HG03469 (cell line): ENCODE results near the gene LIN28B.

ENCODE experiments used
- ATAC-seq: cut with Tn5 transposase; IDR thresholded peaks from one replicate; pipeline ENCODE4 v1.9.1; 2021; ENCODE audit warnings: mild to moderate bottlenecking, moderate library complexity, moderate number of reproducible peaks; ENCODE audit not compliant: unreplicated experiment

LIN28B gene

GRCh38 chr6:105107207-105107606 is 150.3 kb downstream of the LIN28B start:
- no peak for ATAC-seq

- ATAC-seq: no peak
Measured at GRCh38 chr6:105108631-105109262, 151.8 kb downstream of the LIN28B start.

GRCh38 chr6:105109955-105110895 is 153.3 kb downstream of the LIN28B start:
- no peak for ATAC-seq

GRCh38 chr6:105111105-105111504 is 154.2 kb downstream of the LIN28B start:
- no peak for ATAC-seq

DNA sequence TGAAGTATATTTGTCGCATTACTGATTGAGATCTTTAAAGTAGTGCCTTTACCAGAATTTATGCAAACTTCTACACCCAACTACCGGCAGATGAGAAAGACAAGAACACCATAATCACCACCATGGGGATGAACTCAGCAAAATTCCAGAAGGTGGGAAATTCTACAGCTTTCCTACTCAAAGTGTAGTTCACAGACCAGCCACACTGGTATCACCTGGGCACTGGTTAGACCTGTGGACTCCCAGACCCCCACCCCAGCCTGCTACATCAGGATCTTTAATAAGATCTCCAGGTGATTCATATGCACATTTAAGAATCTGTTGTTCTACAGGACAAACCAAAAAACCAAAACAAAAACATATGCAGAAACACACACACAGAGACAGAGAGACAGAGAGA is 155.0 kb downstream of the LIN28B start:
- ATAC-seq: no peak

DNA sequence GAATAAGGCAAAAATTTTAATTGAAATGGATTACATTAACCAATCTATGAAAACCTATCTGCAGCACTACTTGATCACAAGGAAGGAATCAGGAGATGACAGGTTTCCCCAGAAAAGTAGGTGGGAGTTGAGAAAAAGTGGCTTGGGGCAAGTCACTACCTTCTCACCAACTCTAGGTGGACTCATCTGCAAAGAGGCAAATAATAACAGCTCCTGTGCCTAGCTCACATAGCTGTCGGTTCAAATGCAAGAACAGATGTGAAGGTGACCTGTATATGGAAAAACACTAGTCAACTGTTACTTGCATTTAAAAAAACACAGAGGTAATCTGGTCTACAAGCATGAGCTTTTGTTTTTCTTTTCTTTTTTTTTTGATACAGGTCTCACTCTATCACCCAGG is 155.7 kb downstream of the LIN28B start:
- no peak for ATAC-seq

- ATAC-seq: no peak
Measured at GRCh38 chr6:105113422-105113821, 156.5 kb downstream of the LIN28B start.

GRCh38 chr6:105116150-105116549 is 159.2 kb downstream of the LIN28B start:
- no peak for ATAC-seq

- ATAC-seq: no peak
Measured at GRCh38 chr6:105120570-105120969, 163.7 kb downstream of the LIN28B start.

DNA sequence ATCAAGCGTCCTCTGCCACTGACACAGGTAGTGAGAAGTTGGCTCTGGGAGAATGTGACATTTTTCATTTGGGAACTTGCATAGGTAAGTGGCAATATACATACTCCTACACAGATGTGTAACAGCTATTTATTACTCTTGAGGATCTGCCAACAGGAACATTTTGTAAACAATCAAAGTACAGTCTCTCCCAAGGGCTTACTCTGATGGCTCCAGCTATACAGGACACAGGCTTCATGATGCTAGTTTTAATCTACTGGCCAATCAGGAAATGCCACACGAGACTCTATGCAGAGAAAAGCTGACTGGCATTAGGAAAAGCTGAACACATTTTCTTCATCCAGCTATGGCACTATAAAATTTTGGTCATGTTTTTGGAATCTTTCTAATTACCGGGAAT is 165.1 kb downstream of the LIN28B start:
- no peak for ATAC-seq

DNA sequence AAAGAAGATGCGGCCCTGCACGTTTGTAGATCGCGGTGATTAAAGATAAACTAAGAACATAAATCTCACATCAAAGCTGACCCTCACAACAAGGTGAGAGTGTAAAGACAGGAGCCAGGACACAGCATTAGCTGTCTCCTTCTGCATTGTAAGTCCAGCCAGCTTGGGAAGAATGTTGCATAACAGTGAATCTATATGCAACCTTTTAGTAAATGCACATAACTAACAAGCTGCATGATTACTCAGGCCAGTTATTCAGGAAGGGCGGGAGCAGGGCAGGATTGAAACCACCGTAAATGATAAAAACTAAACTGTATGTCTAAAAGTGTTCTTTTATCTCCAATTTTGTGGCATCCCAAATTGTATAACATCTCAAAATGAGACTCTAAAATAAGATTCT is 165.8 kb downstream of the LIN28B start:
- ATAC-seq: no peak
